ENCODE measurements around the gene HIRA.

HIRA gene

DNA sequence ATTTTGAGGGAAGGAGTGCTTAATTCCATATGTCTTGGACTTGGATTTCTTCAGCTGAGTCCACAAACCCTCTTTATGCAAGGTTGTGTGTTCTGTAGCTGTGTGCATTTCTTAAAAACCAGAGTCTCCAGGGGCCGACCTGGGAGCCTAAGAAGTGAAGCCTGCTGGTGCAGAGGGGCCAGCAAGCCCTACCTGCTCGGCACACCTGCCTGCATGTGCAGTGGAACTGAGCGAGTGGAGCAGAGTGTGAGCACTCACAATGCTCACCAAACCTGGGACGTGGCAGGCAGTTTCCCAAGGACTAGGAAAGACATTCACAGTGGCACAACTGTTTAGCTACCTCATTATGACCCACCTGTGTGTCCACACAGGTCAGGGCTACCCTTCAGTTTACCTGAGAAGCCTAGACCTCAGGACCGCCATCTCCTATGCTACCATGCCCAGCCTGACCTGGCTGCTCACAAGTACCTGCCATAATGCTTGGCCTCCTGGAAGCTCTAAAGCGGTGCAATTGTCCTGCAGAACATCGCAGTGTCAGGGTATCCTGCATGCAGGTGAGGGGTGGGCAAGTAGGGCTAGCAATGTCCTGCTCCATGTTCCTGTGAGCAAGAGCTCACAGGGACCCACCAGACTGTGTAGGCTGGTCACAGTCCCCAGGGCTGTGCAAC is 12.1 kb upstream of the HIRA start:
- TF ChIP-seq TEAD4 (IDR thresholded peaks at IDR 0.05), result no peak
- no peak for TF ChIP-seq YY1 (IDR thresholded peaks at IDR 0.05; ENCODE audit: low read depth)
- no peak for TF ChIP-seq EGR1 (IDR thresholded peaks at IDR 0.05)
- no peak for TF ChIP-seq ZBTB7A (IDR thresholded peaks at IDR 0.05; ENCODE audit: low read depth)
- TF ChIP-seq, protein P1, sequence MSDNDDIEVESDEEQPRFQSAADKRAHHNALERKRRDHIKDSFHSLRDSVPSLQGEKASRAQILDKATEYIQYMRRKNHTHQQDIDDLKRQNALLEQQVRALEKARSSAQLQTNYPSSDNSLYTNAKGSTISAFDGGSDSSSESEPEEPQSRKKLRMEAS (IDR thresholded peaks at IDR 0.05), result no peak
- no peak for TF ChIP-seq FOXM1 (IDR thresholded peaks at IDR 0.05; ENCODE audit: borderline replicate concordance, low read depth)
- TF ChIP-seq CREB1 (IDR thresholded peaks at IDR 0.05; ENCODE audit: low read depth), result no peak
- TF ChIP-seq, protein P2, sequence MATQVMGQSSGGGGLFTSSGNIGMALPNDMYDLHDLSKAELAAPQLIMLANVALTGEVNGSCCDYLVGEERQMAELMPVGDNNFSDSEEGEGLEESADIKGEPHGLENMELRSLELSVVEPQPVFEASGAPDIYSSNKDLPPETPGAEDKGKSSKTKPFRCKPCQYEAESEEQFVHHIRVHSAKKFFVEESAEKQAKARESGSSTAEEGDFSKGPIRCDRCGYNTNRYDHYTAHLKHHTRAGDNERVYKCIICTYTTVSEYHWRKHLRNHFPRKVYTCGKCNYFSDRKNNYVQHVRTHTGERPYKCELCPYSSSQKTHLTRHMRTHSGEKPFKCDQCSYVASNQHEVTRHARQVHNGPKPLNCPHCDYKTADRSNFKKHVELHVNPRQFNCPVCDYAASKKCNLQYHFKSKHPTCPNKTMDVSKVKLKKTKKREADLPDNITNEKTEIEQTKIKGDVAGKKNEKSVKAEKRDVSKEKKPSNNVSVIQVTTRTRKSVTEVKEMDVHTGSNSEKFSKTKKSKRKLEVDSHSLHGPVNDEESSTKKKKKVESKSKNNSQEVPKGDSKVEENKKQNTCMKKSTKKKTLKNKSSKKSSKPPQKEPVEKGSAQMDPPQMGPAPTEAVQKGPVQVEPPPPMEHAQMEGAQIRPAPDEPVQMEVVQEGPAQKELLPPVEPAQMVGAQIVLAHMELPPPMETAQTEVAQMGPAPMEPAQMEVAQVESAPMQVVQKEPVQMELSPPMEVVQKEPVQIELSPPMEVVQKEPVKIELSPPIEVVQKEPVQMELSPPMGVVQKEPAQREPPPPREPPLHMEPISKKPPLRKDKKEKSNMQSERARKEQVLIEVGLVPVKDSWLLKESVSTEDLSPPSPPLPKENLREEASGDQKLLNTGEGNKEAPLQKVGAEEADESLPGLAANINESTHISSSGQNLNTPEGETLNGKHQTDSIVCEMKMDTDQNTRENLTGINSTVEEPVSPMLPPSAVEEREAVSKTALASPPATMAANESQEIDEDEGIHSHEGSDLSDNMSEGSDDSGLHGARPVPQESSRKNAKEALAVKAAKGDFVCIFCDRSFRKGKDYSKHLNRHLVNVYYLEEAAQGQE (IDR thresholded peaks at IDR 0.05; ENCODE audit: low read depth), result no peak
- no peak for TF ChIP-seq TCF12 (IDR thresholded peaks at IDR 0.05; ENCODE audit: low read depth)
- TF ChIP-seq, protein P3, sequence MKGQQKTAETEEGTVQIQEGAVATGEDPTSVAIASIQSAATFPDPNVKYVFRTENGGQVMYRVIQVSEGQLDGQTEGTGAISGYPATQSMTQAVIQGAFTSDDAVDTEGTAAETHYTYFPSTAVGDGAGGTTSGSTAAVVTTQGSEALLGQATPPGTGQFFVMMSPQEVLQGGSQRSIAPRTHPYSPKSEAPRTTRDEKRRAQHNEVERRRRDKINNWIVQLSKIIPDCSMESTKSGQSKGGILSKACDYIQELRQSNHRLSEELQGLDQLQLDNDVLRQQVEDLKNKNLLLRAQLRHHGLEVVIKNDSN (IDR thresholded peaks at IDR 0.05), result no peak

DNA sequence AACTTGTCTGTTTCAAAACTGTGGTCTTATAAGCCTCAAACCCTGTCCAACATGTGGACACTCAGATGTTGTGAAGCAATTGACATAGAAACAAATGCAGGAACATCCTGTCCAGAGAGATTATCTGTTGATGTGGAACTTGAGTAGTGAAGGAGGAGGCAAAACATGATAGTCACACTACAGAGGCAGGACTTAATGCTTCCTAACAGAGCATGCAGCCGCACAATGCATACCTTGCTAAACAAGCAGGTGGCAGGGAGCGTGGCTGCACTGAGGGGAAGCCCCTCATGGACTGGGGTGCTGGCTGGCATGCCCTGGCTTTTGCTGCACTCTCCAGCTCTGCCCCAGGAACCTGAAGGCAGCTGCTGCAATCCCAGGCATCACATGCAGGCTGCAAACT is 10.6 kb upstream of the HIRA start:
- no peak for TF ChIP-seq TCF12 (IDR thresholded peaks at IDR 0.05; ENCODE audit: low read depth)
- TF ChIP-seq ZBTB7A (IDR thresholded peaks at IDR 0.05; ENCODE audit: low read depth), result no peak
- TF ChIP-seq, protein P3 (IDR thresholded peaks at IDR 0.05), result no peak
- TF ChIP-seq NFIC (IDR thresholded peaks at IDR 0.05), result no peak
- TF ChIP-seq, protein P2 (IDR thresholded peaks at IDR 0.05; ENCODE audit: low read depth), result no peak
- no peak for TF ChIP-seq TEAD4 (IDR thresholded peaks at IDR 0.05)
- no peak for TF ChIP-seq EGR1 (IDR thresholded peaks at IDR 0.05)
- no peak for TF ChIP-seq CREB1 (IDR thresholded peaks at IDR 0.05; ENCODE audit: low read depth)
- no peak for TF ChIP-seq RAD21 (IDR thresholded peaks at IDR 0.05; ENCODE audit: low read depth)
- TF ChIP-seq FOXM1 (IDR thresholded peaks at IDR 0.05; ENCODE audit: borderline replicate concordance, low read depth), result no peak
- no peak for TF ChIP-seq TAF1 (IDR thresholded peaks at IDR 0.05; ENCODE audit: low read depth)
- no peak for TF ChIP-seq EP300 (IDR thresholded peaks at IDR 0.05; ENCODE audit: borderline replicate concordance)
- no peak for TF ChIP-seq CEBPB (IDR thresholded peaks at IDR 0.05)
- TF ChIP-seq, protein P1 (IDR thresholded peaks at IDR 0.05), result no peak
- no peak for TF ChIP-seq YY1 (IDR thresholded peaks at IDR 0.05; ENCODE audit: low read depth)

DNA sequence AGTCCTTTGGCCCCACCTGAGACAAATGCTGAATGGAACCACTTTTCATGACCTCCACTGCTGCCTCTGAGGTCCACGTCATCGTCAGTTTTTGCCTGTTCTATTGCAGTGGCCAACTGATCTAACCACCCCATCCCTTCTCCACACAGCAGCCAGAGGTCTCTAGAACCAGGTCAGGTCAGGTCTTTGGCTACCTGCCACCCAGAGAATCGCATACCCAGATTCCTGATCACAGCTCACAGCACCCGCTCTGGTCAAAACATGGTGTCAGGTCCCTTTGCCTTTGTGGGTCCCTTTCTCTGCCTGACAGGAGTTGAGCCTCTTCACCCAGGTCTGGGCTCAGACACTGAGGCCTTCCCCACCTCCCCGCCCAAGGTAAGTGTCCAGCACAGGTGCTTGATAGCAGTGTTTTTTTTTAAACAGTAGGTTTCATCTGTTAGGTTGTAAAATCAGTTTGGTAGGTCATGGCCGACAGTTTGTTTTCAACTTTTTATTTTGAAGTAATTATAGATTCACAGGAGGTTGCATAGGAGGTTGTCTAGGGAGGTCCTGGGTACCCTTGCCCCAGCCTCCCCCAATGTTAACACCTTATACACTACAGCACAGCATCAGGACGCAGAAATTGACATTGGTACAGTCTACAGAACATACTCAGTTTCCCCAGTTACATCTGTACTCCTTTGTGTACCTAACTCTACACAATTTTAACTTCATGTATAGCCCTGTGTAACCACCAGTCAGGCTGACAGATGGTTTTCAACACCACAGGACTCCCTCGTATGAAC is 9.1 kb upstream of the HIRA start:
- TF ChIP-seq EGR1 (IDR thresholded peaks at IDR 0.05) (no peak), ZBTB7A (IDR thresholded peaks at IDR 0.05; ENCODE audit: low read depth) (no peak), TAF1 (IDR thresholded peaks at IDR 0.05; ENCODE audit: low read depth) (no peak), CEBPB (IDR thresholded peaks at IDR 0.05) (no peak), CREB1 (IDR thresholded peaks at IDR 0.05; ENCODE audit: low read depth) (no peak), YY1 (IDR thresholded peaks at IDR 0.05; ENCODE audit: low read depth) (no peak), FOXM1 (IDR thresholded peaks at IDR 0.05; ENCODE audit: borderline replicate concordance, low read depth) (no peak), TCF12 (IDR thresholded peaks at IDR 0.05; ENCODE audit: low read depth) (no peak), TEAD4 (IDR thresholded peaks at IDR 0.05) (no peak), NFIC (IDR thresholded peaks at IDR 0.05) (no peak), RAD21 (IDR thresholded peaks at IDR 0.05; ENCODE audit: low read depth) (no peak), EP300 (IDR thresholded peaks at IDR 0.05; ENCODE audit: borderline replicate concordance) (no peak)
- TF ChIP-seq, protein P1 (IDR thresholded peaks at IDR 0.05), result no peak
- TF ChIP-seq, protein P2 (IDR thresholded peaks at IDR 0.05; ENCODE audit: low read depth), result no peak
- TF ChIP-seq, protein P3 (IDR thresholded peaks at IDR 0.05), result no peak

Data from Ishikawa (cell line).